CD4-positive, alpha-beta T cell treated with Interferon gamma for 1 hour (primary cell): ENCODE measurements around the gene IQSEC1.
A peak's percentile ranks its signal among the peaks of the same experiment; 100 is the strongest.

Experiments
- DNase-seq: peaks from one replicate; pipeline ENCODE4 v3.0.0-alpha.2; 2020

The IQSEC1 gene

GRCh38 chr3:13106308-13107001 lies 33.2 kb upstream of the IQSEC1 start:
- no peak for DNase-seq

DNA sequence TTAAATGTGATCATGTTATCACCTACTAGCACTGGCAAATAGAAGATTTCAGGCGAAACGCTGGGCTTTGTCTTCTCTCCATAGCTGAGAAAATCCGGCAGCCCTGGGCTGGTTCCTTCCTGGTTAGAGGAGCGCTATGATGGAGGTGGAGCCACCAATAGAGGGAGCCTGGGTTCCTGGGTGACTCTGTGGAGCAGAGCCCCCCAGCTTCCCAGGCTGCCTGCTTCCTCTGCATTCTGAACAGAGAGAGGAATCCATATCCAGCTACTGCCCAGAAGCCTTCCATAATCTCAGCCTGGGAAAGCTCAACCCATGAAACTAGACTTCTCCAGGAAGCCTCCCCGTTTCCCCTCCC lies 32.6 kb upstream of the IQSEC1 start:
- DNase-seq = no peak

GRCh38 chr3:13105181-13105895 lies 32.1 kb upstream of the IQSEC1 start:
- DNase-seq = no peak

- no peak for DNase-seq
Measured at GRCh38 chr3:13104511-13104910, 31.3 kb upstream of the IQSEC1 start.

GRCh38 chr3:13103416-13104058 lies 30.3 kb upstream of the IQSEC1 start:
- DNase-seq = no peak

DNA sequence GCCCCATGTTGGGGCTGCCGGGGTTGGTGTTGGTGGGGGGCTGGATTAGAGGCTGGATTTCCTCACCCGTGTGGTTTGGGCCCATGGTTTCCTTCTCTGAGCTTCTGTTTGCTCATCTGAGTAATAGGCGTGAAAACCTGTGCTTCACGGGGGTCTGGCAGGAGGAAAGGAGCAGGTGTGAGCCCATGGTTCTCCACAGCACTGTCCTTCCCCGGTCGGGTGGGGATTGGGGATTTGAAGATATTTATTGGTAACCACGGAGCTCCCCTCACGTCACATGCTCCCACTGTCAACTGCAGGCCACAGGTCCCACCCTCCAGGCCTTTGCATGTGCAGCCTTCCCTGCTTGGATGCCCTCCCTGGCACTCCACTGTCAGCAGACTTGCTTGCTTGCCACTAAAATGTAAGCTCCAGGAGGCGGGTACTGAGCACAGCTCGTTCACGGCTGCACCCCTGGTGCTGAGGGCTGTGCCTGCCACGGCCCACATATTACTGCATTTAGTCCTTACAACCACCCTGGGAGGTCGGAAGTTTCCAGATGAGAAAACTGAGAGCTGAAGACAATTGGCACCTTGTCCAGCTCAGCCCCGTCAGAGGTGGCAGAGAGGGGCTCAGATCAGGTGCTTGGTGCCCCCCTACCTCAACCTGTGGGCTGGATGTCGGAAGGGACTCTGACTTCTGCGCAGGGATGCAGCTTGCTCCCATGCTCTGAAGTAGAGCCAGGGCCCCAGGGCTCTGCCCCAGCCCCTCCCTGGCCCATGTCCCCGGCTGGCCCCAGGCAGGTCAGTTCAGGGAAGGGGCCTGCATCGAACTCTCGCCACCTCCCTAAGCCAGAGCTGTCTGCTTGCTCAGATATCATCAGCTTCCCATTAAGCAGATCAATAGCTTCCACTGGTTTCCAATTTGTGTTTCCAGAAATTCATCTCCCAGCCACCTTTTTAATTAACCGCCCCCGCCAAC lies 29.4 kb upstream of the IQSEC1 start:
- no peak for DNase-seq

DNA sequence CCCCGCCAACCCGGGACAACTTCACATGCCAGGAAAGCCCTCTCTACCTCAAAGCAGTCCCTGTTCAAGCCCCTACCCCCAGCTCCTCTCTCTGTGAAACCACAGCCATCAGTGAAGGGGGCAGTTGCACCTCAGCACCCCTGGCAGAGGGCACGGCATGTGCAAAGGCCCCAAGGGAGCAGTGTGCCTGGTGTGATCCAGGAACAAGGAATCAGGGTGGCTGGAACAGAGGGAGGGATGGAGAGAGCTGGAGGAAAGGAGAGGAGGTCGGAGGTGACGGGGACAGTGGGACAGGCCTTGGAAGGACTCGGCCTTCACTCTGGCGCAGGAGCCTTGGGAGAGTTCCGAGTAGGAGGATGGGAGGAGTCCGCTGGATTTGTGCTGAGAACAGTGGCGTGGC lies 26.5 kb upstream of the IQSEC1 start:
- no peak for DNase-seq

- no peak for DNase-seq
Measured at GRCh38 chr3:13098192-13098988, 25.2 kb upstream of the IQSEC1 start.

DNA sequence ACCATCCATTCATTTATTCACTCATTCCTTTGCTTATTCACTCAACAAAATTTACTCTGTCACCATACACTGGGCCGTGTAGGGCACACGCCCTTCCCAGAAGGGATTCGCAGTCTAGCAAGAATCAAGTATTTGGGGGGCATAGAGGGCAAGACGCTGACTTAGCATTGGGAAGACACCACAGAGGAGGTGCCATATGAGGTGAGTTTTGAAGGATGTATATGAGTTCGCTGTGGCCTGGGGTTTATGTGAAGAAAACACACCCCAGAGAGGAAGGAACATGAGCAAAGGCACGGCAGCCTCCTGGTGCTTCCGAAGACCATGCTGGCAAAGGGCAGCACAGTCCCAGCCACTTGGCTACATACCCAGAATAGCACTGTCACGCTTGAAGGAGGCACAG lies 23.1 kb upstream of the IQSEC1 start:
- DNase-seq = no peak

GRCh38 chr3:13095408-13095937 lies 22.2 kb upstream of the IQSEC1 start:
- no peak for DNase-seq

DNA sequence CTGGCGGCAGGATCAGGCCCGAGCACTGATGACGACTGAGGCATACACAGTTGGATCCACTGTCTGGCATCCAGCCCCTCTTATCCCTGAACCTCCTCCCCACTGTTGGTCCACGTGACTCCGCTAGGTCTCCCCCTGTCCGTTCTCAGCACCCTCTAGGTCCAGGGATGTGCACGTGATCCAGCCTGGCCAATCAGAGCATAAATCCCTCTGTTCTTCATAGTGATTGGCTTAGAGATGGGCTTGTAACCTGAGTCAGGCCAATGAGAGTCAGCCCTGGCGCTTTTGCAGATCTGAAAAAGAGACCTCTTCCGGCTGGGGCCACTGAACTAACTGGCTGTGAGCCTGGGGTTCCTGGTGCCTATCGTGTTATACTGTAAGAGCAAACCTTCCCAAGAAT lies 20.5 kb upstream of the IQSEC1 start:
- no peak for DNase-seq

- no peak for DNase-seq
Measured at GRCh38 chr3:13092621-13093617, 19.7 kb upstream of the IQSEC1 start.

DNA sequence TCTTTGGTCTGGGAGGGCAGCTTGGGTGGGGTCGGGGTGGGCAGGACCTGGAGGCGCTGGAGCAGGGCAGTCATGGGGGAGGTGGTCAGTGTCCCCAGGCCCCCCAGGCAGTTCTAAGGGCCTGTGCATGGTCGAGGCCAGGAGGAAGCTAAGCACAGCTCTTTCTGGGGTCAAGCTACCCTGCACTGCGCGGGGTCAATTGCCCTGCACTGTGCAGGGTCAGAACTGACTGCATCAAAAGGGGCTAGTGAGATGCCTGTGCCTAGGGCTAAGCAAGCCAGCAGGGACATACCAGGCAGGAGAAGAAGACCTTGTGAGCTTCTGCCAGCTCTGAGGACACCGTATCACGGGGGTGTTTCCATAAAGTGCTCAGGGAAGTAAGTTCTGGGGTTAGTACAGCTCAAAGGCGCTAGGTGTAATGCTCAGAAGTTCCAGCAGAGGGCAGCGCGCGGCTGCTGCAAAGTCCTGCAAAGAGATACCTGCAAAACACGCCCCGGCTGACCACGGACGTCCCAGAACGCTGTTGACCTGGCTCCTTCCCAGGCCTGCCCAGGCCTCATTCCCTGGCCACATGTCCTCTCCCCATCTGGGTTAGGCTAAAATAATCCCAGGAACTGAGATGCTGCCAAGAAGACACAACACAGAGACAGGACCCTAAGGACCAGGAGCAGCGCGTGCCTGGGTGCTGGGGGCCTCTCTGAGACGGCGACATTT lies 18.8 kb upstream of the IQSEC1 start:
- DNase-seq = peak; percentile 79

- peak; percentile 64 for DNase-seq
Measured at GRCh38 chr3:13088028-13089006, 15.1 kb upstream of the IQSEC1 start.

- DNase-seq = no peak
Measured at GRCh38 chr3:13087320-13087990, 14.2 kb upstream of the IQSEC1 start.

DNA sequence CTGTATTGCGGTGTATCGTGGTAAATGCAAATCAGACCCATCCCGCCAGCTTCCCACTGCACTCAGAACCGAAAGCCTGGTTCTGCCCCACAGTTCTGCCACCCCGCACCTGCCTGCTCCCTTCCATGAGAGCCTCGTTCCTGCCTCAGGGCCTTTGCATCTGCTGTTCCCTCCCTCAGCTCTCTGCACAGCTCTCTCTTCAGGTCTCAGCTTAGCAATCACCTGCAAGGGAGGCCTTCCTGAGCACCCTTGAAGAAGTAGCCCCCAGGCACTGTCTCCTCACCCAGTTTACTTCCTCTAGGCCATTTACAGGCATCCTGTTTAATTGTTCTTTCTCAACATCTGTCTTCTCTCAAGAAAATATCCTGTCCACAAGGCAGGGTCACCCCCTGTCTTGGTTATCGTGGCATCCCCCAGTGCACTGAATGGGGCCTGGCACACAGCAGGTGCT lies 13.3 kb upstream of the IQSEC1 start:
- peak; percentile 13 for DNase-seq

GRCh38 chr3:13085846-13086179 lies 12.6 kb upstream of the IQSEC1 start:
- DNase-seq = no peak
